Hematopoietic multipotent progenitor cell treated with erythropoietin and hydrocortisone succinate and interleukin-3 and kit ligand, for 17 days (in vitro differentiated cells): Measurements from ENCODE around the gene BPIFB6.
"Not testable (repeated sequence)": the region's sequence is repeated elsewhere in the genome, so short reads cannot be mapped to it uniquely, and the experiment has no call there.

Source experiments
- DNase-seq: peaks from one replicate; pipeline ENCODE4 v3.0.0-alpha.2; 2015; ENCODE audit warnings: low spot score

The BPIFB6 gene

GRCh38 chr20:33030569-33030968 is 879 bp upstream of the BPIFB6 start:
- no peak for DNase-seq

GRCh38 chr20:33032555-33032954 is 1.1 kb downstream of the BPIFB6 start:
- DNase-seq = no peak

DNA sequence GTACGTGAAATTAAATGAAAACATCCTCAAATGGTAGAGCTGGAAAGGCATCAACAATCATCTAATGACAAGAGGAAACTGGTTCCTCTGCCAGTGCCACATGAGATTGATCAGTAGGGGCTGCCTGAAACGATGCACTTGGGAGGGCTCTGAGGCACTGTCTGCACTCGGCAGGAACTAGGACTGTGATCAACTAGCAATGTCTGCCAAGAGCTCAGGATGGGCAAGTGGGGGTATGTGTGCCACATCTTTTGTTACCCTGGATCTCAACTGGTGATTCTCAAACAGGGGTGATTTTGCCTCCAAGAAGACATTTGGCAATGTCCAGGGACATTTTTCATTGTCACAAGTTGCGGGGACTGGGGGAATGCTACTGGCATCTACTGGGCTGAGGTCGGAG is 1.9 kb downstream of the BPIFB6 start:
- DNase-seq = no peak

DNA sequence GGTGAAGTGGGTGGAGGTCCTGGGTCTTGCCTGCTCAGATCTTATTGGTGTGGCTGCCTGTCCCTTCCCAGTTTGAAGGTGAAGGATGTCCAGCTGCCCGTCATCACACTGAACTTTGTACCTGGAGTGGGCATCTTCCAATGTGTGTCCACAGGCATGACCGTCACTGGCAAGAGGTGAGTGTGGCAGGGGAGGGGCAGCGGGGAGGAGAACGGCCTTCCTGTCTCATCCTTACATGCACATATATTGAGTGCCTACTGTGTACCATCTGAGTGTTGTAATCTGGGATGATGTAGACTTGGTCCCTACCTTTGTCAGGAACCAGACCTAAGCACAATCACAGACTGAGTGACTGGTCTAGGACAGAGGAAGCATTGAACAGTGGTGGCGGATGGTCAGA is 2.7 kb downstream of the BPIFB6 start:
- no peak for DNase-seq

- DNase-seq = no peak
These were observed 3.5 kb downstream of the BPIFB6 start for GRCh38 chr20:33034901-33035492.

DNA sequence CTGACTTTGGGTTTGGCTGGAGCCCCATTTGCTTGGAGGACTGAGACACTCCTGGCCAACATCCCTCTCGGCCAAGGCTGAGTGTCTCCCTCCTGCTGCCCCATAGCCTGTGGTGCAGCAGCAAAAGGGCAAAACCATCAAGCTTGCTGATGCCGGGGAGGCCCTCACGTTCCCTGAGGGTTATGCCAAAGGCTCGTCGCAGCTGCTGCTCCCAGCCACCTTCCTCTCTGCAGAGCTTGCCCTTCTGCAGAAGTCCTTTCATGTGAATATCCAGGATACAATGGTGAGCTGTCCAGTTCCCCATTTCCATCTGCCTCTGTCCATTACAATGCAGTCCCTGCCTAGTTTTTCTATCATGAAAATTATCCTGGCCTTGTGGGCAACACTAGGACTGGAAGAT is 6.0 kb downstream of the BPIFB6 start:
- no peak for DNase-seq

GRCh38 chr20:33038243-33038642 is 6.8 kb downstream of the BPIFB6 start:
- no peak for DNase-seq

DNA sequence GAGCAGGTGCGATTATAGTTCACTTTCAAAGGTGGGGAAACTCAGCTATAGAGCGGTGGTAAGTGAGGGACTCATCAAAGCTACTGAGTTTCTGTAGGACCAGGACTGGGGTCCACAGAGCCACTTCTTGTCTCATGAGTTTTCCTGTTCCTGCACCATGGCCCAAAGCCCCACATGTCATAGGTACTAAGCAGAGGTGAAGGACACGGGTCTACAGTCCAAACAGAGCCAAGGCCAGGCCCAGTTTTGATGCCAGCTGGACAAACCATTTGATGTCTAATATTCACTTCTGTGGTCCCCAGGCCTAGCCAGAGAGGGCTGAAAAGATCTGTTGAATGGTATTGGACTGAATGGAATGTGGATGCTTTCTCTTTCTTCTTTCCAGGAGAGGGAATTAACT is 11.0 kb downstream of the BPIFB6 start:
- no peak for DNase-seq

DNA sequence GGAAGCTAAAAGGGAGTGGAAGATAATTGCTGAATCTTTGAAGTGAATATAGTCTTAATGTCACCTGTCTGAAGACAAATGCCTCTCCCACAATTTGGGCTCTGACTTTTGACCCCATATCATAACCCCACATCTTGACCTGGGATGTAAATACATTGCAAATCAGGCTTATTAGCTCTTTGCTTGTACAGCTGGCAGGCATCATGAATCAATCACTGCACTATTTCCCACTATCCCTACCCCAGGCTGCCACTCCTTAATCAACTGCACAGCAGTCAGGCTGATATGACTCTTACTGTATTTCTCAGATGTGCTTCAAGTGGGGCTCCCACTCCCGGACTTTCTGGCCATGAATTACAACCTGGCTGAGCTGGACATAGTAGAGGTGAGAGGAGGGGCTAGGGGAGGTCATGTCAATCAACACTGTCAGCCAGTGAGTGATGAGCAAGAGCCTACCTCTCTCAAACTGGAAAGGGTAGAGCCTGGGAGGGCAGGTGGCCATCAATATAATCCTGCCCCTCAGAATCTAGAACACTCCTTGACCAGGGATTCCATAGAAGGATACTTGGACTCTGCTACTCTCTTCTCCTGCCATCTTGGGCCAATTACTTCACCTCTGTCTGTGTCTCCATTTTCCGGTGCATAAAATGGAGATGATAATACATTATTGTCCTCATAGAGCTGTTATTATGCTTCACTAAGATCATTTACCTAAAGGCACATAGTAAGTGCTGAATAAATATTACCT is 11.7 kb downstream of the BPIFB6 start:
- no peak for DNase-seq

GRCh38 chr20:33043731-33044181 is 12.3 kb downstream of the BPIFB6 start:
- DNase-seq = no peak

DNA sequence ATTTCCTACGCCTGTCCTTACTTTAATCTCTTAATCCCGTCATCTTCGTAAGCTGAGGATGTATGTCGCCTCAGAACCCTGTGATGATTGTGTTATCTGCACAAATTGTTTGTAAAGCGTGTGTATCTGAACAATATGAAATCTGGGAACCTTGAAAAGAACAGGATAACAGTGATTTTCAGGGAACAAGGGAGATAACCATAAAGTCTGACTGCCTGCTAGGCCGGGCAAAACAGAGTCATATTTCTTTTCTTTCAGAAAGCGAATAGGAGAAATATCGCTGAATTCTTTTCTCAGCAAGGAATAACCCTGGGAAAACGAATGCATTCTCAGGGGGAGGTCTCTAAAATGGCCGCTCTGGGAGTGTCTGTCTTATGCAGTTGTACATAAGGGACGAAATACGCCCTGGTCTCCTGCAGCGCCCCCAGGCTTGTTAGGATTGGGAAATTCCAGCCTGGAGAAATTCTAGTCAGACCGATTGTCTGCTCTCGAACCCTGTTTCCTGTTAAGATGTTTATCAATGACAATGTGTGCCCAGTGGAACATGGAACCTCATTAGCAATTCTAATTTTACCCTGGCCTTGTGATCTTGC is 13.8 kb downstream of the BPIFB6 start:
- not testable (repeated sequence) for DNase-seq

GRCh38 chr20:33046412-33046811 is 15.0 kb downstream of the BPIFB6 start:
- no peak for DNase-seq

GRCh38 chr20:33051333-33051732 is 19.9 kb downstream of the BPIFB6 start:
- no peak for DNase-seq

DNA sequence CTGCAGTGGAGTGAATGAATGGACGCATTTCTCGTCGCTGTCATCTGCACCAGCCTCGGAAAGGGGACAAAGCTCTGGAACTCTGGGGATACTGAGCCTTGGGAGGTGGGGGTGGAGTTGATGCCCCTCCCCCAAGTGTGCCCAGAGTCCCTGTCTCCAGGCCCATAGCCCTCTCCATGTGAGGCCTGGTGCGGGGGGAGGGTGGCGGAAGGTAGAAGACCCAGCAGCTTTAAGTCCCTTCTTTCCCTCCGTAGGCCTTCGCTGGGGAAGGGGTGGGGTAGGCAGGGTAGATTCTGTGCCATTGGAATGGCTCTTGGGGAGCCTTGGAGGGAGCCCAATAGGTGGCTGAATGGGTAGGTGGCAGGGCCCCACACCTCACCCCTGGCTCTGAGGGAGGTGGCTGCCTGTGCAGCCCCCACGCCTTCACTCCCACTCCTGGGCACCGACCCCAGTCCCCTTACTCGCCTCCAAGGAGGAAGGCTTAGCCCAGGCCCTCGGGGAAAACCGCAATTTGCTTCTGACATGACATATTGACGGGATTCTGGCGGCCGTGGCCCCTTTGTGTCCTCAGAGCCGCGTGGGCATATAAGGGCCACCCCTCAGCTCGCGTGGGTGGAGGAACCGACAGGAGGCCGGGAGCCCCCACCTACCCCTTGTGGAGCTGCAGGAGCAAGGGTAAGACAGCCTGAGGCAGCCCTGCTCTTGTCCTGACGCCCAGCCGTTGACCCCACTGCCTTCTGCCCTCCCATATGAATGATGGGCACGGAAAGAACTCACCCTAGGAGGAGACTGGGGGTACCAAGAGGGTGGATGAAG is 22.1 kb downstream of the BPIFB6 start, which contains the start of gene BPIFB3:
BPIFB3 (plus strand) TSS at position 613 of the 816 bp plus-strand sequence. CDS start 1,533 bp downstream, outside the sequence.
- DNase-seq = no peak

GRCh38 chr20:33054381-33054780 is 22.9 kb downstream of the BPIFB6 start:
- no peak for DNase-seq

DNA sequence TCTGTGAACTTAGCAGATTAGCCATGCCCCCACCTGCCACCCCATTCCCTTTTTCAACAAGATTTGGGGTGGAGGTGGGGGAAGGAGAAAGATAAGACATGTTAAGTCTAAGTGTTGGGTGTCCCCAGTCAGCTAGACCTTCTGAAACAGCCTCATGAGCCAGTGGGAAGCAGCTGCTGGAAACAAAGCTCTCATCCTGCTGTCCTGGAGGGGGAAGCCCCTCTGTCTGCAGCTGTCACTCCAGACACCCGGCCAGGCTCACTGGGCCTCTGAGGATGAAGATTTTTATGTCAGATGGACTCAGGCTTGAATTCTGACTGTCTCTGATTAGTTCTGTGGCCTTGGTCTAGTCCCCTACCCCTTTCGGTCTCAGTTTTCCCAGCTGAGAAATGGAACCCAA is 23.3 kb downstream of the BPIFB6 start:
- DNase-seq = no peak

DNA sequence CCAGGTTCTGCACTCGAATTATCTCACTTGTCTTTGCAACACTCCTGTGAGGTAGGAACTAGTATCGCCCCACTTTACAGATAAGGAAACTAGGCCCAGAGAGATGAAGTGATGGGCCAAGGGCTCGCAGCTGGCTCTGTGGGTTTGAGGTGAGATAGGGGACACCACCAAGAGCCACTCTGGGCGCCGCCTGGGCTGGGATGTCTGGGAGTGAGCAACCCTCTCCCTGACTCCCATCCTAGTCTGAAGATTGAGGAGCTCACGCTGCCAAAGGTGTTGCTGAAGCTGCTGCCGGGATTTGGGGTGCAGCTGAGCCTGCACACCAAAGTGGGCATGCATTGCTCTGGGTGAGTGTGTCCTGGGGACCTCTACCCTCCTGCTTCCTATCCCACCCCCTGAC is 27.7 kb downstream of the BPIFB6 start:
- DNase-seq = no peak

DNA sequence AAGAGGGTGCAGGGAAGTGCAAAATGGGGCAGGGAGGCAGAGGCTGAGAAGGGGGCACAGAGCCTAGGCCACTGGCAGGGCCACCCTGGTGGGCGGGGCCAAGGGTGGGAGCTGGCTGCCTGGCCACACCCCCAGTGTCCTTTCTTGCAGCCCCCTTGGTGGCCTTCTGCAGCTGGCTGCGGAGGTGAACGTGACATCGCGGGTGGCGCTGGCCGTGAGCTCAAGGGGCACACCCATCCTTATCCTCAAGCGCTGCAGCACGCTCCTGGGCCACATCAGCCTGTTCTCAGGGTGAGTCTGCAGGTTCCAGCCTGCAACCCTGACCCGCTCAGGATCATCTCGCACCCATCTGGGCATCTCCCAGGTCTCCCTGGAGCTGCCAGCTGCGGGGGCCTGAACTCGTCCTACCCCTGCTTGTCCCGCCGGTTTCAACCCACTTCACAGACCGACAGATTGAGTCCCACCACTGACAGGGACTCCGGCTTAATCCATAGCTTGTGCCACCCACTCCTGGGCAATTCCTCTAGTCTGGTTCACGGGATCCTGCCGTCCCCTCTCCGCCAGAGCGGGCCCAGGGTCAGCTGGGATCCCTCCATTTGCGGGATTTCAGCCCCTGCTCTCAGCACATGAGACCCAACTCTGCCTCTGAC is 28.4 kb downstream of the BPIFB6 start:
- DNase-seq = no peak

- no peak for DNase-seq
These were observed 30.2 kb downstream of the BPIFB6 start for GRCh38 chr20:33061658-33062028.

DNA sequence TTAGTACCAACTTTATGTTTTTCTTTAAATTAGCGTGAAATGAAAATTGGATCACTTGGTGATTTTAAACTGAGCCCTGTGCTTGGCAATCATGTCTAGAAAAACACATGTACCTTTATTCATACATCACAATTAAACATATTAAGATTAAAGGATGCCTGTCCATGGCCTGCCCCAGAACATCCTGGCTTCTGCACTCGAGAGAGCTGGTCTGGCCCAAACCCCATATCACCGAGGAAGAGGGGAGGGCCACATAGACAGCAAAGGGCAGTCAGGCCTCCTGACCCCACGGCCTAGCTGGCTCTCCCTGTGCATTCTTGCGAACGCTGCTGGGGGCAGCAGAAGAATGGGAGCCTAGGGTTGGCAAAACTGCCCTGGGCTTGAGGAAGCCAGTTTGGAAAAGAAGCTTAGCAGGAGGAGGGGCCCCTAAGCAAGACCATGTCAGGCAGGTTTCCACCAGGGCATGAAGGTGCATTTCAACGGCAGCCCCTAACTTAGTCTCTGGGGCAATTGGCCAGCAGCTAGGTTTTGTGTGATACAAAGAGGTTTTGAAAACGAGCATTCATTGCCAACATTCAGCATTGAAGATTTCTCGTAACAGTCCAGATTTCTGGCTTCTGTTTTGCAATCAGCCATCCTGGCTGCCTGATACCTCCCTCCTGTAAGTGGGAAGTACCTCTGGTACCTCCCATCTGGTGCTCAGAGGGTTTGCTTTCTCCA is 30.8 kb downstream of the BPIFB6 start:
- DNase-seq = no peak

DNA sequence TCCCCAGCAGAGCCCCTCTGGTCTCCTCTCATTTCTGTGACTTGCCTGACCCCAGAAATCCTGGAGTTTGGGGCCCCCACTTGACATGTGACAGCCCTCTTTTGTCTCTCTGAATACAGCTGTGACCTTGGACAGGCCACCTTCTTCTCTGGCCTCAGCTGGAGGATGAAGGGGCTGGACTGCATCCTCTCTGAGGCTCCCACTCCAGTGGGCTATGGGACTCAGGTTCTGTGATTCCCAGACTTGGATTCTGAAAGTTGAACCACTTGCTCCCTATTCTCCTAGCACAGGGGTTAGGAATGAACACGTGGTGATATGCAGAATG is 31.3 kb downstream of the BPIFB6 start:
- no peak for DNase-seq

GRCh38 chr20:33063271-33063670 is 31.8 kb downstream of the BPIFB6 start:
- DNase-seq = no peak
